Measurements from ENCODE around the gene BANF2.

DNA sequence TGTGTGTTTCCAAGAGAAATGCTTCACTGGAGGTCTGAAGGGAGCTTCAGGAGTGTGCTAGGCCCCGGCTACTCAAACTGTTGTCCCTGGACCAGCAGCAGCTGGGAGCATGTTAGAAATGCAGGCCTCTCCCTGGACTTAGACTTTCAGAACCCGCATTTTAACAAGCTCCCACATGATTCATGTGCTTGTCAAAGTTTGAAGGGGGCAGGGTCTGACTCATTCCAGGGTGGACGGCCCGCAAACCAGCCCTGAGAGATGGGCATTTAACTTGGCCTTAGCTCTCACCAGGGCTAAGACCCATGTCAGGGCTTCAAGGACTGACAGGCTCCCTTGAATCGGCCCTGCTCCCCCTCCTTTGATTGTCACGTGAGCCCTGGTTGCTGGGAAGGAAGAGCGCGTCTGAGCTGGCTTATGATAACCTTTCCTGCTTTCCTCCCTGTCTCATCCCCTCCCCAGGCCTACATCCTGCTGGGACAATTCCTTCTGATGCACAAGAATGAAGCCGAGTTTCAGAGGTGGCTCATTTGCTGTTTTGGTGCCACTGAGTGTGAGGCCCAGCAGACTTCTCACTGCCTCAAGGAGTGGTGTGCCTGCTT lies 35.5 kb downstream of the BANF2 start:
- TF ChIP-seq, protein P1, sequence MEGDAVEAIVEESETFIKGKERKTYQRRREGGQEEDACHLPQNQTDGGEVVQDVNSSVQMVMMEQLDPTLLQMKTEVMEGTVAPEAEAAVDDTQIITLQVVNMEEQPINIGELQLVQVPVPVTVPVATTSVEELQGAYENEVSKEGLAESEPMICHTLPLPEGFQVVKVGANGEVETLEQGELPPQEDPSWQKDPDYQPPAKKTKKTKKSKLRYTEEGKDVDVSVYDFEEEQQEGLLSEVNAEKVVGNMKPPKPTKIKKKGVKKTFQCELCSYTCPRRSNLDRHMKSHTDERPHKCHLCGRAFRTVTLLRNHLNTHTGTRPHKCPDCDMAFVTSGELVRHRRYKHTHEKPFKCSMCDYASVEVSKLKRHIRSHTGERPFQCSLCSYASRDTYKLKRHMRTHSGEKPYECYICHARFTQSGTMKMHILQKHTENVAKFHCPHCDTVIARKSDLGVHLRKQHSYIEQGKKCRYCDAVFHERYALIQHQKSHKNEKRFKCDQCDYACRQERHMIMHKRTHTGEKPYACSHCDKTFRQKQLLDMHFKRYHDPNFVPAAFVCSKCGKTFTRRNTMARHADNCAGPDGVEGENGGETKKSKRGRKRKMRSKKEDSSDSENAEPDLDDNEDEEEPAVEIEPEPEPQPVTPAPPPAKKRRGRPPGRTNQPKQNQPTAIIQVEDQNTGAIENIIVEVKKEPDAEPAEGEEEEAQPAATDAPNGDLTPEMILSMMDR (IDR thresholded peaks at IDR 0.05), result no peak
- no peak for TF ChIP-seq POLR2A (IDR thresholded peaks at IDR 0.05)
